ENCODE results near the gene LTBP1. TPM values are rescaled to one million over a fixed set of nuclear protein-coding genes. Genes with fewer than 3 reads are reported as not detected.

LTBP1 gene
- total and polyA plus RNA-seq, 7 experiments from 2014 or later = 0.29 to 2.1 TPM; not detected in 5

GRCh38 chr2:32990556-32990955, 43.8 kb downstream of the LTBP1 start:
- Mint-ChIP-seq H3K36me3 (no peaks in the 10 kb centered on the region), H3K9me3 (peaks cover 0 to 4% (median 0%) of the 10 kb centered on the region in 11 donors), H3K4me3 (no peak overlapping the region), H3K27me3 (peaks cover 2 to 31% (median 18%) of the 10 kb centered on the region in 5 donors), H3K4me1 (peaks cover 0 to 2% (median 0%) of the 10 kb centered on the region in 7 donors), H3K27ac (no peak overlapping the region)
- H3K4me1 ChIP-seq (ENCODE audit: control insufficient read depth in 2 of 2, insufficient read depth in 2 of 2, low read length in 2 of 2) = no peaks in the 10 kb centered on the region
- H3K27ac ChIP-seq (ENCODE audit: low read depth, low read length) = no peak overlapping the region
- ChIA-PET CTCF (no interaction called here), POLR2A (no interaction called here)
- ATAC-seq (no peak), DNase-seq (no peak)
- intact Hi-C loops (cut with micrococcal nuclease) = no loop called here
- H3K36me3 ChIP-seq (ENCODE audit: control insufficient read depth in 2 of 3, insufficient read depth in 3 of 3, low read length in 3 of 3) = no peaks in the 10 kb centered on the region
- no peaks in the 10 kb centered on the region for H3K27me3 ChIP-seq (ENCODE audit: control insufficient read depth in 2 of 2, insufficient read depth in 2 of 2, low read length in 2 of 2)
- H3K9me3 ChIP-seq (ENCODE audit: control insufficient read depth in 2 of 3, low read length in 3 of 3) = no peaks in the 10 kb centered on the region
- no peak overlapping the region for H3K4me3 ChIP-seq (ENCODE audit: low read length)

- H3K9me3 ChIP-seq (ENCODE audit: control insufficient read depth in 2 of 3, low read length in 3 of 3) = no peaks in the 10 kb centered on the region
- no peaks in the 10 kb centered on the region for H3K36me3 ChIP-seq (ENCODE audit: control insufficient read depth in 2 of 3, insufficient read depth in 3 of 3, low read length in 3 of 3)
- intact Hi-C loops (cut with micrococcal nuclease) = no loop called here
- POLR2A ChIA-PET = no interaction called here
- Mint-ChIP-seq H3K27me3 (peaks cover 0 to 31% (median 12%) of the 10 kb centered on the region in 5 donors), H3K4me3 (no peak overlapping the region), H3K27ac (no peak overlapping the region), H3K9me3 (peaks cover 0 to 8% (median 0%) of the 10 kb centered on the region in 11 donors), H3K36me3 (no peaks in the 10 kb centered on the region), H3K4me1 (no peaks in the 10 kb centered on the region)
- H3K4me1 ChIP-seq (ENCODE audit: control insufficient read depth in 2 of 2, insufficient read depth in 2 of 2, low read length in 2 of 2) = no peaks in the 10 kb centered on the region
- no peak overlapping the region for H3K4me3 ChIP-seq (ENCODE audit: low read length)
- no peaks in the 10 kb centered on the region for H3K27me3 ChIP-seq (ENCODE audit: control insufficient read depth in 2 of 2, insufficient read depth in 2 of 2, low read length in 2 of 2)
- CTCF ChIA-PET = no interaction called here
- no peak for ATAC-seq
- no peak overlapping the region for H3K27ac ChIP-seq (ENCODE audit: low read depth, low read length)
- DNase-seq = no peak
These were observed 44.5 kb downstream of the LTBP1 start for GRCh38 chr2:32991091-32991845.

- Mint-ChIP-seq H3K36me3 (no peaks in the 10 kb centered on the region), H3K27ac (no peak overlapping the region), H3K27me3 (peaks cover 0 to 23% (median 12%) of the 10 kb centered on the region in 5 donors), H3K4me1 (no peaks in the 10 kb centered on the region), H3K4me3 (no peak overlapping the region), H3K9me3 (peaks cover 0 to 8% (median 0%) of the 10 kb centered on the region in 11 donors)
- no peaks in the 10 kb centered on the region for H3K36me3 ChIP-seq (ENCODE audit: control insufficient read depth in 2 of 3, insufficient read depth in 3 of 3, low read length in 3 of 3)
- ATAC-seq (no peak), DNase-seq (no peak)
- ChIA-PET POLR2A (no interaction called here), CTCF (no interaction called here)
- no peak overlapping the region for H3K4me3 ChIP-seq (ENCODE audit: low read length)
- intact Hi-C loops (cut with micrococcal nuclease) = no loop called here
- no peaks in the 10 kb centered on the region for H3K4me1 ChIP-seq (ENCODE audit: control insufficient read depth in 2 of 2, insufficient read depth in 2 of 2, low read length in 2 of 2)
- H3K27ac ChIP-seq (ENCODE audit: low read depth, low read length) = no peak overlapping the region
- H3K9me3 ChIP-seq (ENCODE audit: control insufficient read depth in 2 of 3, low read length in 3 of 3) = no peaks in the 10 kb centered on the region
- no peaks in the 10 kb centered on the region for H3K27me3 ChIP-seq (ENCODE audit: control insufficient read depth in 2 of 2, insufficient read depth in 2 of 2, low read length in 2 of 2)
These were observed 46.3 kb downstream of the LTBP1 start for GRCh38 chr2:32993005-32993539.

- ChIA-PET CTCF (no interaction called here), POLR2A (no interaction called here)
- Histone ChIP-seq H3K27ac (ENCODE audit: low read depth, low read length) (no peak overlapping the region), H3K36me3 (ENCODE audit: control insufficient read depth in 2 of 3, insufficient read depth in 3 of 3, low read length in 3 of 3) (no peaks in the 10 kb centered on the region), H3K4me3 (ENCODE audit: low read length) (no peak overlapping the region), H3K4me1 (ENCODE audit: control insufficient read depth in 2 of 2, insufficient read depth in 2 of 2, low read length in 2 of 2) (no peaks in the 10 kb centered on the region), H3K9me3 (ENCODE audit: control insufficient read depth in 2 of 3, low read length in 3 of 3) (no peaks in the 10 kb centered on the region), H3K27me3 (ENCODE audit: control insufficient read depth in 2 of 2, insufficient read depth in 2 of 2, low read length in 2 of 2) (no peaks in the 10 kb centered on the region)
- no peak for ATAC-seq
- H3K27ac Mint-ChIP-seq = no peak overlapping the region
- peaks cover 0 to 14% (median 0%) of the 10 kb centered on the region in 5 donors for H3K27me3 Mint-ChIP-seq
- intact Hi-C loops (cut with micrococcal nuclease) = no loop called here
- peaks cover 0 to 5% (median 0%) of the 10 kb centered on the region in 11 donors for H3K9me3 Mint-ChIP-seq
- H3K36me3 Mint-ChIP-seq = no peaks in the 10 kb centered on the region
- no peak overlapping the region for H3K4me3 Mint-ChIP-seq
- H3K4me1 Mint-ChIP-seq = no peaks in the 10 kb centered on the region
- DNase-seq = no peak
These were observed 51.0 kb downstream of the LTBP1 start for GRCh38 chr2:32997705-32998104.

GRCh38 chr2:33000986-33001385, 54.2 kb downstream of the LTBP1 start:
- Mint-ChIP-seq H3K4me1 (no peaks in the 10 kb centered on the region), H3K4me3 (no peak overlapping the region), H3K9me3 (peaks cover 0 to 2% (median 0%) of the 10 kb centered on the region in 11 donors), H3K36me3 (no peaks in the 10 kb centered on the region), H3K27me3 (no peaks in the 10 kb centered on the region), H3K27ac (no peak overlapping the region)
- no peaks in the 10 kb centered on the region for H3K4me1 ChIP-seq (ENCODE audit: control insufficient read depth in 2 of 2, insufficient read depth in 2 of 2, low read length in 2 of 2)
- ChIA-PET POLR2A (no interaction called here), CTCF (no interaction called here)
- ATAC-seq (no peak), DNase-seq (no peak)
- intact Hi-C loops (cut with micrococcal nuclease) = no loop called here
- no peaks in the 10 kb centered on the region for H3K9me3 ChIP-seq (ENCODE audit: control insufficient read depth in 2 of 3, low read length in 3 of 3)
- no peaks in the 10 kb centered on the region for H3K36me3 ChIP-seq (ENCODE audit: control insufficient read depth in 2 of 3, insufficient read depth in 3 of 3, low read length in 3 of 3)
- no peaks in the 10 kb centered on the region for H3K27me3 ChIP-seq (ENCODE audit: control insufficient read depth in 2 of 2, insufficient read depth in 2 of 2, low read length in 2 of 2)
- H3K4me3 ChIP-seq (ENCODE audit: low read length) = no peak overlapping the region
- H3K27ac ChIP-seq (ENCODE audit: low read depth, low read length) = no peak overlapping the region

- Histone ChIP-seq H3K36me3 (ENCODE audit: control insufficient read depth in 2 of 3, insufficient read depth in 3 of 3, low read length in 3 of 3) (no peaks in the 10 kb centered on the region), H3K27me3 (ENCODE audit: control insufficient read depth in 2 of 2, insufficient read depth in 2 of 2, low read length in 2 of 2) (no peaks in the 10 kb centered on the region), H3K4me3 (ENCODE audit: low read length) (no peak overlapping the region), H3K4me1 (ENCODE audit: control insufficient read depth in 2 of 2, insufficient read depth in 2 of 2, low read length in 2 of 2) (no peaks in the 10 kb centered on the region), H3K27ac (ENCODE audit: low read depth, low read length) (no peak overlapping the region), H3K9me3 (ENCODE audit: control insufficient read depth in 2 of 3, low read length in 3 of 3) (no peaks in the 10 kb centered on the region)
- no peak overlapping the region for H3K27ac Mint-ChIP-seq
- H3K9me3 Mint-ChIP-seq = peaks cover 0 to 2% (median 0%) of the 10 kb centered on the region in 11 donors
- intact Hi-C loops (cut with micrococcal nuclease) = no loop called here
- H3K4me3 Mint-ChIP-seq = no peak overlapping the region
- POLR2A ChIA-PET = no interaction called here
- H3K4me1 Mint-ChIP-seq = no peaks in the 10 kb centered on the region
- CTCF ChIA-PET = no interaction called here
- DNase-seq (no peak), ATAC-seq (no peak)
- no peaks in the 10 kb centered on the region for H3K27me3 Mint-ChIP-seq
- H3K36me3 Mint-ChIP-seq = no peaks in the 10 kb centered on the region
These were observed 55.1 kb downstream of the LTBP1 start for GRCh38 chr2:33001823-33002222.

GRCh38 chr2:33002863-33003262, 56.1 kb downstream of the LTBP1 start:
- H3K4me3 Mint-ChIP-seq = no peak overlapping the region
- H3K4me1 Mint-ChIP-seq = no peaks in the 10 kb centered on the region
- intact Hi-C loops (cut with micrococcal nuclease) = no loop called here
- H3K27me3 Mint-ChIP-seq = no peaks in the 10 kb centered on the region
- Histone ChIP-seq H3K27me3 (ENCODE audit: control insufficient read depth in 2 of 2, insufficient read depth in 2 of 2, low read length in 2 of 2) (no peaks in the 10 kb centered on the region), H3K27ac (ENCODE audit: low read depth, low read length) (no peak overlapping the region), H3K9me3 (ENCODE audit: control insufficient read depth in 2 of 3, low read length in 3 of 3) (no peaks in the 10 kb centered on the region), H3K36me3 (ENCODE audit: control insufficient read depth in 2 of 3, insufficient read depth in 3 of 3, low read length in 3 of 3) (no peaks in the 10 kb centered on the region), H3K4me3 (ENCODE audit: low read length) (no peak overlapping the region), H3K4me1 (ENCODE audit: control insufficient read depth in 2 of 2, insufficient read depth in 2 of 2, low read length in 2 of 2) (no peaks in the 10 kb centered on the region)
- ATAC-seq (no peak), DNase-seq (no peak)
- CTCF ChIA-PET = no interaction called here
- H3K27ac Mint-ChIP-seq = no peak overlapping the region
- H3K36me3 Mint-ChIP-seq = no peaks in the 10 kb centered on the region
- H3K9me3 Mint-ChIP-seq = no peaks in the 10 kb centered on the region
- POLR2A ChIA-PET = no interaction called here

Measured in naive thymus-derived CD4-positive, alpha-beta T cell (primary cell).